HG03565 (cell line): ENCODE measurements around the gene FDCSP.
"Not testable (repeated sequence)": the region's sequence is repeated elsewhere in the genome, so short reads cannot be mapped to it uniquely, and the experiment has no call there.

ENCODE experiments used
- ATAC-seq: cut with Tn5 transposase; IDR thresholded peaks from one replicate; pipeline ENCODE4 v1.9.1; 2021; ENCODE audit warnings: mild to moderate bottlenecking, moderate library complexity; ENCODE audit not compliant: unreplicated experiment

FDCSP gene

GRCh38 chr4:70239131-70239883, 13.4 kb downstream of the FDCSP start:
- no peak for ATAC-seq

GRCh38 chr4:70239884-70240591, 14.1 kb downstream of the FDCSP start:
- no peak for ATAC-seq

- not testable (repeated sequence) for ATAC-seq
These were observed 16.4 kb downstream of the FDCSP start, which contains the start of gene CSN3 for GRCh38 chr4:70242297-70242696. TSS of gene CSN3 (plus strand) at chr4:70242597. CDS start at chr4:70244820, 2,223 bp downstream.

- no peak for ATAC-seq
These were observed 17.2 kb downstream of the FDCSP start for GRCh38 chr4:70243091-70243490.

- ATAC-seq, result no peak
These were observed 25.5 kb downstream of the FDCSP start for GRCh38 chr4:70251250-70251944.

- no peak for ATAC-seq
These were observed 26.0 kb downstream of the FDCSP start for GRCh38 chr4:70251945-70252277.

GRCh38 chr4:70269674-70270073, 43.8 kb downstream of the FDCSP start:
- no peak for ATAC-seq

- ATAC-seq, result no peak
These were observed 51.2 kb downstream of the FDCSP start for GRCh38 chr4:70277121-70277520.

GRCh38 chr4:70280567-70280966, 54.6 kb downstream of the FDCSP start:
- no peak for ATAC-seq
